T-helper 1 cell treated with Interleukin-12 subunit alpha and Interleukin-12 subunit beta and Interleukin-4 antibody, amounts not matched to agents 30 μg/mL and 1 μg/mL, for 36 hours (primary cell): ENCODE measurements around the gene CACNA1D.

Experiments
- H3K27ac Mint-ChIP-seq: one replicate; pipeline ENCODE4 v1.8.0; 2021; ENCODE audit warnings: mild to moderate bottlenecking, mixed read lengths
- H3K27me3 Mint-ChIP-seq: one replicate; pipeline ENCODE4 v1.8.0; 2021; ENCODE audit warnings: low read depth, mixed read lengths
- H3K36me3 Mint-ChIP-seq: one replicate; pipeline ENCODE4 v1.8.0; 2021; ENCODE audit warnings: low read depth, mixed read lengths
- H3K4me1 Mint-ChIP-seq: one replicate; pipeline ENCODE4 v1.8.0; 2021; ENCODE audit warnings: low read depth, mixed read lengths
- H3K4me3 Mint-ChIP-seq: one replicate; pipeline ENCODE4 v1.8.0; 2021; ENCODE audit warnings: mild to moderate bottlenecking, moderate library complexity, mixed read lengths
- H3K9me3 Mint-ChIP-seq: one replicate; pipeline ENCODE4 v1.8.0; 2021; ENCODE audit warnings: mixed read lengths

Gene CACNA1D

GRCh38 chr3:53835257-53835656 is 340.8 kb downstream of the CACNA1D start:
- no peaks in the 10 kb centered on the region for H3K9me3 Mint-ChIP-seq
- H3K4me3 Mint-ChIP-seq = no peak overlapping the region
- H3K27me3 Mint-ChIP-seq = peaks cover 10% of the 10 kb centered on the region
- H3K4me1 Mint-ChIP-seq = no peaks in the 10 kb centered on the region
- no peak overlapping the region for H3K27ac Mint-ChIP-seq
- H3K36me3 Mint-ChIP-seq = no peaks in the 10 kb centered on the region

- Mint-ChIP-seq H3K9me3 (no peaks in the 10 kb centered on the region), H3K27ac (no peak overlapping the region), H3K27me3 (peaks cover 17% of the 10 kb centered on the region), H3K4me1 (no peaks in the 10 kb centered on the region), H3K36me3 (no peaks in the 10 kb centered on the region), H3K4me3 (no peak overlapping the region)
These were observed 341.9 kb downstream of the CACNA1D start for GRCh38 chr3:53836084-53836872.

- no peak overlapping the region for H3K4me3 Mint-ChIP-seq
- H3K4me1 Mint-ChIP-seq = no peaks in the 10 kb centered on the region
- peaks cover 20% of the 10 kb centered on the region for H3K27me3 Mint-ChIP-seq
- H3K27ac Mint-ChIP-seq = no peak overlapping the region
- no peaks in the 10 kb centered on the region for H3K36me3 Mint-ChIP-seq
- H3K9me3 Mint-ChIP-seq = no peaks in the 10 kb centered on the region
These were observed 342.9 kb downstream of the CACNA1D start for GRCh38 chr3:53837331-53837730.

GRCh38 chr3:53841296-53841695 is 346.9 kb downstream of the CACNA1D start:
- Mint-ChIP-seq H3K9me3 (no peaks in the 10 kb centered on the region), H3K27me3 (peaks cover 51% of the 10 kb centered on the region), H3K36me3 (no peaks in the 10 kb centered on the region), H3K4me3 (no peak overlapping the region), H3K4me1 (no peaks in the 10 kb centered on the region), H3K27ac (no peak overlapping the region)

- no peaks in the 10 kb centered on the region for H3K4me1 Mint-ChIP-seq
- H3K27me3 Mint-ChIP-seq = peaks cover 63% of the 10 kb centered on the region
- H3K4me3 Mint-ChIP-seq = no peak overlapping the region
These were observed 348.2 kb downstream of the CACNA1D start for GRCh38 chr3:53842436-53843194.

GRCh38 chr3:53843195-53844177 is 349.1 kb downstream of the CACNA1D start:
- Mint-ChIP-seq H3K36me3 (no peaks in the 10 kb centered on the region), H3K4me3 (no peak overlapping the region), H3K27ac (no peak overlapping the region), H3K9me3 (no peaks in the 10 kb centered on the region), H3K4me1 (no peaks in the 10 kb centered on the region), H3K27me3 (peaks cover 72% of the 10 kb centered on the region)

More at GRCh38 chr3:53842436-53843194, 348.2 kb downstream of the CACNA1D start:
- Mint-ChIP-seq H3K27ac (no peak overlapping the region), H3K9me3 (no peaks in the 10 kb centered on the region), H3K36me3 (no peaks in the 10 kb centered on the region)

GRCh38 chr3:53844262-53845102 is 350.1 kb downstream of the CACNA1D start:
- Mint-ChIP-seq H3K27me3 (peaks cover 74% of the 10 kb centered on the region), H3K4me1 (no peaks in the 10 kb centered on the region), H3K9me3 (no peaks in the 10 kb centered on the region), H3K27ac (no peak overlapping the region), H3K4me3 (no peak overlapping the region), H3K36me3 (no peaks in the 10 kb centered on the region)

GRCh38 chr3:53845103-53845880 is 350.9 kb downstream of the CACNA1D start:
- Mint-ChIP-seq H3K27ac (no peak overlapping the region), H3K4me1 (no peaks in the 10 kb centered on the region), H3K36me3 (no peaks in the 10 kb centered on the region), H3K27me3 (peaks cover 69% of the 10 kb centered on the region), H3K4me3 (peak overlapping the region; percentile 58), H3K9me3 (no peaks in the 10 kb centered on the region)

- H3K4me1 Mint-ChIP-seq = no peaks in the 10 kb centered on the region
- H3K4me3 Mint-ChIP-seq = peak overlapping the region; percentile 17
- H3K27me3 Mint-ChIP-seq = peaks cover 64% of the 10 kb centered on the region
- no peak overlapping the region for H3K27ac Mint-ChIP-seq
- H3K36me3 Mint-ChIP-seq = no peaks in the 10 kb centered on the region
- H3K9me3 Mint-ChIP-seq = no peaks in the 10 kb centered on the region
These were observed 351.4 kb downstream of the CACNA1D start for GRCh38 chr3:53845881-53846133.

GRCh38 chr3:53846134-53846850 is 351.9 kb downstream of the CACNA1D start, which contains the start of the genes CHDH and IL17RB:
Gene CHDH (minus strand): TSS chr3:53846419. CDS start chr3:53824008, 22,411 bp downstream.
Gene IL17RB (plus strand): TSS chr3:53846568. CDS start chr3:53846589, 21 bp downstream.
- Mint-ChIP-seq H3K9me3 (no peaks in the 10 kb centered on the region), H3K4me3 (peak within 1 kb of the TSS; percentile 63), H3K36me3 (no peaks in the 10 kb centered on the region), H3K27me3 (peaks cover 67% of the 10 kb centered on the region), H3K27ac (no peak within 1 kb of the TSS), H3K4me1 (no peaks in the 10 kb centered on the region)

- H3K4me1 Mint-ChIP-seq = no peaks in the 10 kb centered on the region
- H3K9me3 Mint-ChIP-seq = no peaks in the 10 kb centered on the region
- peaks cover 67% of the 10 kb centered on the region for H3K27me3 Mint-ChIP-seq
- H3K4me3 Mint-ChIP-seq = peak overlapping the region; percentile 63
- H3K27ac Mint-ChIP-seq = no peak overlapping the region
- no peaks in the 10 kb centered on the region for H3K36me3 Mint-ChIP-seq
These were observed 352.4 kb downstream of the CACNA1D start for GRCh38 chr3:53846851-53847155.

GRCh38 chr3:53849916-53850315 is 355.5 kb downstream of the CACNA1D start:
- H3K4me3 Mint-ChIP-seq = no peak overlapping the region
- H3K9me3 Mint-ChIP-seq = no peaks in the 10 kb centered on the region
- no peak overlapping the region for H3K27ac Mint-ChIP-seq
- no peaks in the 10 kb centered on the region for H3K36me3 Mint-ChIP-seq
- peaks cover 44% of the 10 kb centered on the region for H3K27me3 Mint-ChIP-seq
- H3K4me1 Mint-ChIP-seq = no peaks in the 10 kb centered on the region

- Mint-ChIP-seq H3K4me3 (no peak overlapping the region), H3K9me3 (no peaks in the 10 kb centered on the region), H3K4me1 (no peaks in the 10 kb centered on the region), H3K27me3 (peaks cover 35% of the 10 kb centered on the region), H3K36me3 (no peaks in the 10 kb centered on the region), H3K27ac (no peak overlapping the region)
These were observed 356.5 kb downstream of the CACNA1D start for GRCh38 chr3:53850895-53851294.
